Measurements from ENCODE around the gene ETHE1.

GRCh38 chr19:43485951-43486350, 41.0 kb downstream of the ETHE1 start:
- TF ChIP-seq CTCF (IDR thresholded peaks at IDR 0.05) (no peak), POLR2A (IDR thresholded peaks at IDR 0.05; ENCODE audit: low read depth) (no peak), POLR2AphosphoS5 (IDR thresholded peaks at IDR 0.05) (no peak), EP300 (IDR thresholded peaks at IDR 0.05) (no peak)
